GM23338 (cell line): ENCODE results near the gene ADPRHL1. TPM values are rescaled to one million over a fixed set of nuclear protein-coding genes. Genes with fewer than 3 reads are reported as not detected.

ENCODE experiments used
- ATAC-seq: fragments of 200-7000 bp; cut with Tn5 transposase; 3 replicates; pipeline ENCODE4 v1.9.1; 2020
- DNase-seq: peaks from one replicate; pipeline ENCODE4 v3.0.0-alpha.2; 2015; ENCODE audit warnings: low spot score
- H2AFZ ChIP-seq: fragments of 200-600 bp; sonication (generic); 2 replicates; pipeline ENCODE4 v1.8.0; 2016; ENCODE audit warnings: antibody characterized with exemption, mild to moderate bottlenecking, moderate library complexity
- H3F3A ChIP-seq: fragments of 200-600 bp; sonication (generic); replicated peaks from 2 replicates; pipeline ENCODE4 v1.8.0; 2017; ENCODE audit warnings: antibody characterized with exemption, mixed run types, low read depth
- H3K27ac ChIP-seq: fragments of 200-600 bp; sonication (generic); 2 replicates; pipeline ENCODE4 v1.6.1; 2016; ENCODE audit warnings: low read depth
- H3K27me3 ChIP-seq: fragments of 200-600 bp; sonication (generic); 2 replicates; pipeline ENCODE4 v1.8.0; 2016; ENCODE audit warnings: mild to moderate bottlenecking, mixed run types, moderate library complexity; ENCODE audit not compliant: insufficient read depth
- H3K36me3 ChIP-seq: fragments of 200-600 bp; sonication (generic); 2 replicates; pipeline ENCODE4 v1.8.0; 2016; ENCODE audit warnings: mild to moderate bottlenecking; ENCODE audit not compliant: insufficient read depth
- H3K4me1 ChIP-seq: fragments of 200-600 bp; sonication (generic); 2 replicates; pipeline ENCODE4 v1.8.0; 2016; ENCODE audit warnings: mild to moderate bottlenecking, moderate library complexity; ENCODE audit not compliant: insufficient read depth
- H3K4me2 ChIP-seq: fragments of 200-600 bp; sonication (generic); 2 replicates; pipeline ENCODE4 v1.7.1; 2017; ENCODE audit warnings: mixed run types
- H3K4me3 ChIP-seq: fragments of 200-600 bp; sonication (generic); 2 replicates; pipeline ENCODE4 v1.6.1; 2016; ENCODE audit warnings: mixed run types
- H3K79me2 ChIP-seq: fragments of 200-600 bp; sonication (generic); replicated peaks from 2 replicates; pipeline ENCODE4 v1.8.0; 2017; ENCODE audit warnings: mild to moderate bottlenecking; ENCODE audit not compliant: insufficient read depth
- H3K9me2 ChIP-seq: fragments of 200-600 bp; sonication (generic); 2 replicates; pipeline ENCODE4 v1.8.0; 2017; ENCODE audit not compliant: insufficient read depth
- H4K20me1 ChIP-seq: fragments of 200-600 bp; sonication (generic); replicated peaks from 2 replicates; pipeline ENCODE4 v1.8.0; 2017; ENCODE audit warnings: mild to moderate bottlenecking; ENCODE audit not compliant: insufficient read depth
- H3K27ac Mint-ChIP-seq: 2 replicates; pipeline ENCODE4 v1.8.0; 2020; ENCODE audit warnings: inconsistent platforms, mild to moderate bottlenecking, moderate library complexity, mixed read lengths
- H3K27me3 Mint-ChIP-seq: 3 replicates; pipeline ENCODE4 v1.8.0; 2022; ENCODE audit warnings: low read depth, mild to moderate bottlenecking, moderate library complexity, mixed read lengths, inconsistent platforms; ENCODE audit not compliant: insufficient read depth, poor library complexity
- H3K36me3 Mint-ChIP-seq: 3 replicates; pipeline ENCODE4 v1.8.0; 2021; ENCODE audit warnings: low read depth, mild to moderate bottlenecking, inconsistent platforms, moderate library complexity, mixed read lengths
- H3K4me1 Mint-ChIP-seq: 3 replicates; pipeline ENCODE4 v1.8.0; 2020; ENCODE audit warnings: mild to moderate bottlenecking, inconsistent platforms, mixed read lengths
- H3K4me3 Mint-ChIP-seq: 3 replicates; pipeline ENCODE4 v1.8.0; 2021; ENCODE audit warnings: moderate library complexity, mild to moderate bottlenecking, inconsistent platforms, mixed read lengths
- H3K9me3 Mint-ChIP-seq: 3 replicates; pipeline ENCODE4 v1.8.0; 2020; ENCODE audit warnings: moderate library complexity, mild to moderate bottlenecking, inconsistent platforms, mixed read lengths
- CREB1 ChIP-seq: fragments of 250-450 bp; sonication (Bioruptor Pico); IDR thresholded peaks from 2 replicates; pipeline ENCODE4 v1.5.0; 2020; ENCODE audit warnings: low read depth, mild to moderate bottlenecking, moderate library complexity
- CTCF ChIP-seq, 2 experiments: fragments of 200-600 bp in 1 of 2; sonication (generic) in 1 of 2; conservative IDR thresholded peaks; 2 replicates each; pipeline versions ENCODE4 v1.5.1 to v1.6.1; 2016 to 2017; ENCODE audit warnings: antibody characterized with exemption in 2 of 2, low read depth in 2 of 2, mild to moderate bottlenecking in 2 of 2, moderate library complexity in 1 of 2
- EZH2phosphoT487 ChIP-seq: fragments of 200-600 bp; sonication (generic); IDR thresholded peaks from one replicate; pipeline ENCODE4 v1.8.1; 2018; ENCODE audit warnings: antibody characterized with exemption; ENCODE audit not compliant: unreplicated experiment
- JUNB ChIP-seq: IDR thresholded peaks from one replicate; pipeline ENCODE4 v1.6.1; 2016; ENCODE audit warnings: antibody characterized with exemption; ENCODE audit not compliant: unreplicated experiment
- POLR2AphosphoS5 ChIP-seq: IDR thresholded peaks from 2 replicates; pipeline ENCODE4 v1.6.1; 2016; ENCODE audit warnings: antibody characterized with exemption, low read depth
- REST ChIP-seq: IDR thresholded peaks from one replicate; pipeline ENCODE4 v1.6.1; 2018; ENCODE audit warnings: antibody characterized with exemption; ENCODE audit not compliant: unreplicated experiment
- STAT1 ChIP-seq: IDR thresholded peaks from one replicate; pipeline ENCODE4 v1.6.1; 2016; ENCODE audit warnings: antibody characterized with exemption; ENCODE audit not compliant: unreplicated experiment
- ZNF331 ChIP-seq: fragments of 250-450 bp; sonication (Bioruptor Pico); IDR thresholded peaks from 2 replicates; pipeline ENCODE4 v1.5.0; 2020; ENCODE audit warnings: low read depth, mild to moderate bottlenecking, moderate library complexity
- polyA plus RNA-seq: library from polyadenylated mRNA; unstranded; fragments of >200 nt; fragmentation: Nextera tagmentation; extraction: Ambion mirVana; gene quantifications from 2 replicates; pipeline ENCODE4 v1.2.1, GENCODE V29; 2016
- total RNA-seq: library from RNA; depleted of rRNA; stranded (reverse); fragments of >200 nt; shearing (Covaris generic); gene quantifications from 2 replicates; pipeline ENCODE4 v1.2.3, GENCODE V29; 2014
- TF ChIP-seq, protein P1 (sequence below): fragments of 250-450 bp; sonication (Bioruptor Pico); IDR thresholded peaks from 2 replicates; pipeline ENCODE4 v1.5.0; 2020; ENCODE audit warnings: mild to moderate bottlenecking, moderate library complexity

The ADPRHL1 gene
- total and polyA plus RNA-seq, 2 experiments from 2014 or later = 0.80 to 1.0 TPM

DNA sequence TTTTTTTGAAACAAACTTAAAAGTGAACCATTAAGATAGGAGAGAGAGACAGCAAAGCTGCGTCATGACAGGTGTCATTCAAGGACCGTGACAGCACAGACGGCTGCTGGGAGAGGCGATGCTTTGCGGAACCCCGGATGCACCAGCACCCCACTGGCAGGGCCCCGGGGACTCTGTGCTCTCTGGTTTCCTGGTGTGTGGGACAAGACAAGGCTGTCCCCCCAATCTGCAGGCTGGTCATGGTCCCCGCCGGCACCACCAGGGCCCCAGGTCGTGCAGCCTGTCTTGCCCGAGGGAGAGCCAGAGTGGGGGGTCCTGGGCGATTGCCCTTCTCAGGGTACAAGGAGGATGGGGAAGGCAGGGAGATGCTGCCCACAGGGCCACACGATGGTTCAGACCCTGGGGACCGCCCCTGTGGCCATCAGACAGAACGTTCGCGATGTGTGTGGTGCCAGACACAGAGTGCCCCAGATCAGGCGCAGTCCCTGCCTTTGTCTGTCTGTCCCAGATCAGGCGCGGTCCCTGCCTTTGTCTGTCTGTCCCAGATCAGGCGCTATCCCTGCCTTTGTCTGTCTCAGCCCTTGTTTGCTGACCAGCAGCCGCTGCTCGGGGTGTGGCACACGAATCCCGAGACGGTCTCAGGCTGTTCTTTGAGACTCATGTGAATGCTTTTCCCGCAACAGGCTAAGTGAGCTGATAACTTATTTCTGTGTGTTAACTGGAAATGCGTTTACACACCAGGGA is 36.1 kb downstream of the ADPRHL1 start (continued):
- TF ChIP-seq CTCF (conservative IDR thresholded peaks at IDR 0.05; ENCODE audit: low read depth in 2 of 2) (no peak), CREB1 (CRISPR knock-in tag) (no peak)
- TF ChIP-seq, protein P1, sequence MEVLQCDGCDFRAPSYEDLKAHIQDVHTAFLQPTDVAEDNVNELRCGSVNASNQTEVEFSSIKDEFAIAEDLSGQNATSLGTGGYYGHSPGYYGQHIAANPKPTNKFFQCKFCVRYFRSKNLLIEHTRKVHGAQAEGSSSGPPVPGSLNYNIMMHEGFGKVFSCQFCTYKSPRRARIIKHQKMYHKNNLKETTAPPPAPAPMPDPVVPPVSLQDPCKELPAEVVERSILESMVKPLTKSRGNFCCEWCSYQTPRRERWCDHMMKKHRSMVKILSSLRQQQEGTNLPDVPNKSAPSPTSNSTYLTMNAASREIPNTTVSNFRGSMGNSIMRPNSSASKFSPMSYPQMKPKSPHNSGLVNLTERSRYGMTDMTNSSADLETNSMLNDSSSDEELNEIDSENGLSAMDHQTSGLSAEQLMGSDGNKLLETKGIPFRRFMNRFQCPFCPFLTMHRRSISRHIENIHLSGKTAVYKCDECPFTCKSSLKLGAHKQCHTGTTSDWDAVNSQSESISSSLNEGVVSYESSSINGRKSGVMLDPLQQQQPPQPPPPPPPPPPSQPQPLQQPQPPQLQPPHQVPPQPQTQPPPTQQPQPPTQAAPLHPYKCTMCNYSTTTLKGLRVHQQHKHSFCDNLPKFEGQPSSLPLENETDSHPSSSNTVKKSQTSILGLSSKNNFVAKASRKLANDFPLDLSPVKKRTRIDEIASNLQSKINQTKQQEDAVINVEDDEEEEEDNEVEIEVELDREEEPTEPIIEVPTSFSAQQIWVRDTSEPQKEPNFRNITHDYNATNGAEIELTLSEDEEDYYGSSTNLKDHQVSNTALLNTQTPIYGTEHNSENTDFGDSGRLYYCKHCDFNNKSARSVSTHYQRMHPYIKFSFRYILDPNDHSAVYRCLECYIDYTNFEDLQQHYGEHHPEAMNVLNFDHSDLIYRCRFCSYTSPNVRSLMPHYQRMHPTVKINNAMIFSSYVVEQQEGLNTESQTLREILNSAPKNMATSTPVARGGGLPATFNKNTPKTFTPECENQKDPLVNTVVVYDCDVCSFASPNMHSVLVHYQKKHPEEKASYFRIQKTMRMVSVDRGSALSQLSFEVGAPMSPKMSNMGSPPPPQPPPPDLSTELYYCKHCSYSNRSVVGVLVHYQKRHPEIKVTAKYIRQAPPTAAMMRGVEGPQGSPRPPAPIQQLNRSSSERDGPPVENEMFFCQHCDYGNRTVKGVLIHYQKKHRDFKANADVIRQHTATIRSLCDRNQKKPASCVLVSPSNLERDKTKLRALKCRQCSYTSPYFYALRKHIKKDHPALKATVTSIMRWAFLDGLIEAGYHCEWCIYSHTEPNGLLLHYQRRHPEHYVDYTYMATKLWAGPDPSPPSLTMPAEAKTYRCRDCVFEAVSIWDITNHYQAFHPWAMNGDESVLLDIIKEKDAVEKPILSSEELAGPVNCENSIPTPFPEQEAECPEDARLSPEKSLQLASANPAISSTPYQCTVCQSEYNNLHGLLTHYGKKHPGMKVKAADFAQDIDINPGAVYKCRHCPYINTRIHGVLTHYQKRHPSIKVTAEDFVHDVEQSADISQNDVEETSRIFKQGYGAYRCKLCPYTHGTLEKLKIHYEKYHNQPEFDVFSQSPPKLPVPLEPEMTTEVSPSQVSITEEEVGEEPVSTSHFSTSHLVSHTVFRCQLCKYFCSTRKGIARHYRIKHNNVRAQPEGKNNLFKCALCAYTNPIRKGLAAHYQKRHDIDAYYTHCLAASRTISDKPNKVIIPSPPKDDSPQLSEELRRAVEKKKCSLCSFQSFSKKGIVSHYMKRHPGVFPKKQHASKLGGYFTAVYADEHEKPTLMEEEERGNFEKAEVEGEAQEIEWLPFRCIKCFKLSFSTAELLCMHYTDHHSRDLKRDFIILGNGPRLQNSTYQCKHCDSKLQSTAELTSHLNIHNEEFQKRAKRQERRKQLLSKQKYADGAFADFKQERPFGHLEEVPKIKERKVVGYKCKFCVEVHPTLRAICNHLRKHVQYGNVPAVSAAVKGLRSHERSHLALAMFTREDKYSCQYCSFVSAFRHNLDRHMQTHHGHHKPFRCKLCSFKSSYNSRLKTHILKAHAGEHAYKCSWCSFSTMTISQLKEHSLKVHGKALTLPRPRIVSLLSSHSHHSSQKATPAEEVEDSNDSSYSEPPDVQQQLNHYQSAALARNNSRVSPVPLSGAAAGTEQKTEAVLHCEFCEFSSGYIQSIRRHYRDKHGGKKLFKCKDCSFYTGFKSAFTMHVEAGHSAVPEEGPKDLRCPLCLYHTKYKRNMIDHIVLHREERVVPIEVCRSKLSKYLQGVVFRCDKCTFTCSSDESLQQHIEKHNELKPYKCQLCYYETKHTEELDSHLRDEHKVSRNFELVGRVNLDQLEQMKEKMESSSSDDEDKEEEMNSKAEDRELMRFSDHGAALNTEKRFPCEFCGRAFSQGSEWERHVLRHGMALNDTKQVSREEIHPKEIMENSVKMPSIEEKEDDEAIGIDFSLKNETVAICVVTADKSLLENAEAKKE (CRISPR knock-in tag) = no peak

GRCh38 chr13:113415825-113416224 is 37.5 kb downstream of the ADPRHL1 start:
- ATAC-seq (no peak), DNase-seq (no peak)
- H3K27me3 Mint-ChIP-seq = peaks cover 21% of the 10 kb centered on the region
- TF ChIP-seq JUNB (no peak), POLR2AphosphoS5 (no peak), EZH2phosphoT487 (no peak), REST (no peak), CTCF (conservative IDR thresholded peaks at IDR 0.05; ENCODE audit: low read depth in 2 of 2) (no peak), STAT1 (no peak), ZNF331 (CRISPR knock-in tag) (no peak), CREB1 (CRISPR knock-in tag) (no peak)

More at GRCh38 chr13:113415825-113416224, 37.5 kb downstream of the ADPRHL1 start:
- H4K20me1 ChIP-seq = no peaks in the 10 kb centered on the region
- no peak overlapping the region for H3K27ac ChIP-seq
- Mint-ChIP-seq H3K27ac (no peak overlapping the region), H3K36me3 (no peaks in the 10 kb centered on the region), H3K4me3 (no peak overlapping the region), H3K9me3 (peaks cover 3% of the 10 kb centered on the region; the same call in 2 of the 3 replicates), H3K4me1 (no peaks in the 10 kb centered on the region; the same call in 1 of the 3 replicates)
- no peak overlapping the region for H3K4me2 ChIP-seq
- peaks cover 8% of the 10 kb centered on the region; the same call in 1 of the 2 replicates for H3F3A ChIP-seq
- H3K9me2 ChIP-seq = no peaks in the 10 kb centered on the region
- no peak overlapping the region for H2AFZ ChIP-seq
- no peaks in the 10 kb centered on the region for H3K36me3 ChIP-seq
- H3K27me3 ChIP-seq = no peaks in the 10 kb centered on the region
- H3K4me3 ChIP-seq = no peak overlapping the region
- H3K79me2 ChIP-seq = no peaks in the 10 kb centered on the region
- no peaks in the 10 kb centered on the region for H3K4me1 ChIP-seq
